ENCODE measurements around the gene PARP6. TPM values are rescaled to one million over a fixed set of nuclear protein-coding genes. Genes with fewer than 3 reads are reported as not detected.

PARP6 gene
- total and polyA plus RNA-seq, 9 of the 15 experiments (the other 6 are each of a cell fraction or from before 2014, with no cell fraction given), result 14.8 to 83.2 (median 28.3) TPM

DNA sequence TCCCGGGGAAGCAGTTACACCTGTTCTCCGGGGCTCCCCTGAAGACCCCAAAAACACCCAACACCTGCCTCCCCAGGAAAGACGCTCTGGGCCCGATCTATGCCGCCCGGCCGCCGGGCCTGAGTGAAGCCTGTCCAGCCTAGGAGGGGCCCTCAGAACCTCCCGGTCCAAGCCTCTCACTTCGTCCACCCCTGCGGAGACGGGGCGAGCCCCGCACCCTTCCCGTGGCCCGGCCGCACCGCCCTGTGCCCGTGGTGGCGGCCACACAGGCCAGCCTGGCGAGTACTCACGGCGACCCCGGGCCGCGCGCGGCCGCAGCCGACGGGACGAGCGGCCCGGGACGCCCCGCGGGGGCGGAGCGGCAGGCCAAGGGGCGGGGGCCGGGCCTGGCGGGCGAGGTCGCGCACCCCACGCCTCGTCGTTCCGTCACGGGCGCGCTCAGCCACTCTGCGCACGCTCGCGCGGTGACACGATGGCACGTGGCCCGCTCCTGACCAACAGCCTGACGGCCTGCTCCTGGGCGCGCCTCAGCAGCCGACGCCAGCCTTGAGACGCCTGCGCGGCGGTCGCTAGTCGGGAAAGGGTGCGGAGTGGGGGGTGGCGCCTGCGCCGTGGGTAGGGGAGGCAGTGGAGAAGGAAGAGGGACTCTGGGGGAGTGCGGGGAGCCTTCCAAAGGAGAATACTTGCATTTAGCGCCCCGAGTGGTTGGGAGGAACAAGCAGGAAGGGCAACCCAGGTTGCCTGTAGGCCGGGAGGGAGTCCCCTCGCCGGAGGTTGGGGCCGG, at the start of gene PARP6 (continued):
- TF ChIP-seq SUPT5H (IDR thresholded peaks at IDR 0.05) (peak; percentile 60), ZNF551 (CRISPR knock-in tag; IDR thresholded peaks at IDR 0.05) (no peak), GMEB1 (CRISPR knock-in tag; IDR thresholded peaks at IDR 0.05) (peak; percentile 88), STAT5B (CRISPR knock-in tag; IDR thresholded peaks at IDR 0.05) (no peak), FOXK1 (CRISPR knock-in tag; IDR thresholded peaks at IDR 0.05; ENCODE audit: borderline replicate concordance) (no peak), ZNF512 (tag; IDR thresholded peaks at IDR 0.05) (no peak), CHD4 (IDR thresholded peaks at IDR 0.05; ENCODE audit: insufficient read depth, insufficient replicate concordance, low read depth, low read length, poor library complexity, severe bottlenecking) (no peak), ZNF707 (CRISPR knock-in tag; conservative IDR thresholded peaks at IDR 0.05) (no peak), ZNF263 (CRISPR knock-in tag; IDR thresholded peaks at IDR 0.05; ENCODE audit: borderline replicate concordance) (peak; percentile 25; the same call in 1 of the 2 replicates), SAFB (IDR thresholded peaks at IDR 0.05; ENCODE audit: borderline replicate concordance, low read depth, low read length) (peak; percentile 89), E2F8 (IDR thresholded peaks at IDR 0.05; ENCODE audit: low read depth, partially characterized antibody) (peak; percentile 44), SLC30A9 (CRISPR knock-in tag; IDR thresholded peaks at IDR 0.05) (no peak)
